ENCODE measurements around the gene POLR1G. TPM values are rescaled to one million over a fixed set of nuclear protein-coding genes. Genes with fewer than 3 reads are reported as not detected.

Gene POLR1G
- total RNA-seq, 2 experiments from 2014 or later, result 0.16 to 0.28 TPM

GRCh38 chr19:45403272-45403671 is 3.2 kb upstream of the POLR1G start:
- H3K4me1 ChIP-seq (ENCODE audit: insufficient read depth, low read length), result peaks cover 51% of the 10 kb centered on the region
- H3K9me3 Mint-ChIP-seq, result no peaks in the 10 kb centered on the region
- ATAC-seq (ENCODE audit: poor library complexity), result no peak
- no peak overlapping the region for H3K27ac ChIP-seq (ENCODE audit: low read depth in 1 of 2, low read length in 2 of 2)
- peaks cover 46% of the 10 kb centered on the region for H3K4me1 Mint-ChIP-seq (ENCODE audit: low read depth)
- CTCF ChIA-PET, result interaction anchor here (0.9 to 3.5 kb wide), 6 partner anchors 33 to 82 kb away, joined by 3 to 22 read pairs (median 12); partner anchors contain the start of gene ERCC2
- H3K36me3 Mint-ChIP-seq (ENCODE audit: low read depth), result peaks cover 9% of the 10 kb centered on the region
- H3K27me3 ChIP-seq (ENCODE audit: control insufficient read depth in 1 of 2, insufficient read depth in 2 of 2, low read length in 2 of 2), result peaks cover 35 to 37% of the 10 kb centered on the region in 2 experiments
- intact Hi-C loops (cut with DNase I, micrococcal nuclease), result loop anchor here in 1 of 2 experiments (10.0 kb wide), 2 partner anchors 148 to 462 kb away; partner anchors contain the start of genes FOXA3, MARK4 and SYMPK
- DNase-seq, result no peak
- H3K36me3 ChIP-seq (ENCODE audit: insufficient read depth, low read length), result no peaks in the 10 kb centered on the region
- POLR2A ChIA-PET, result interaction anchor here (1.3 kb wide), 1 partner anchor 82 kb away, joined by 3 read pairs; no protein-coding TSS in a partner anchor
- H3K9me3 ChIP-seq (ENCODE audit: control insufficient read depth in 1 of 2, insufficient read depth in 1 of 2, low read length in 2 of 2), result peaks cover 0 to 10% of the 10 kb centered on the region in 2 experiments
- H3K27ac Mint-ChIP-seq, result no peak overlapping the region
- peak overlapping the region; percentile 45 for H3K4me3 Mint-ChIP-seq
- peaks cover 63% of the 10 kb centered on the region for H3K27me3 Mint-ChIP-seq
- TF ChIP-seq CTCF (IDR thresholded peaks at IDR 0.05), result no peak
- H3K4me3 ChIP-seq (ENCODE audit: low read length), result no peak overlapping the region

- Histone ChIP-seq H3K27ac (ENCODE audit: low read depth in 1 of 2, low read length in 2 of 2) (no peak overlapping the region), H3K36me3 (ENCODE audit: insufficient read depth, low read length) (no peaks in the 10 kb centered on the region), H3K9me3 (ENCODE audit: control insufficient read depth in 1 of 2, insufficient read depth in 1 of 2, low read length in 2 of 2) (peaks cover 0 to 10% of the 10 kb centered on the region in 2 experiments), H3K4me3 (ENCODE audit: low read length) (peak overlapping the region; percentile 67), H3K4me1 (ENCODE audit: insufficient read depth, low read length) (peaks cover 44% of the 10 kb centered on the region), H3K27me3 (ENCODE audit: control insufficient read depth in 1 of 2, insufficient read depth in 2 of 2, low read length in 2 of 2) (peaks cover 28 to 30% of the 10 kb centered on the region in 2 experiments)
- Mint-ChIP-seq H3K36me3 (ENCODE audit: low read depth) (peaks cover 9% of the 10 kb centered on the region), H3K27me3 (peaks cover 57% of the 10 kb centered on the region), H3K4me1 (ENCODE audit: low read depth) (peaks cover 40% of the 10 kb centered on the region), H3K9me3 (no peaks in the 10 kb centered on the region), H3K27ac (peak overlapping the region; percentile 31), H3K4me3 (peak overlapping the region; percentile 97)
- POLR2A ChIA-PET, result interaction anchor here (1.3 to 1.5 kb wide), 2 partner anchors 75 to 82 kb away, joined by 3 to 6 read pairs; no protein-coding TSS in a partner anchor
- intact Hi-C loops (cut with DNase I, micrococcal nuclease), result loop anchor here (2.0 to 10.0 kb wide), 3 partner anchors 75 to 461 kb away; partner anchors contain the start of genes FOXA3 (in 1 of the 2), MARK4 (in 1 of the 2) and SYMPK (in 1 of the 2)
- peak; percentile 27 for TF ChIP-seq CTCF (IDR thresholded peaks at IDR 0.05)
- DNase-seq (peak in 13 of 14 experiments; percentile 28 to 78 (median 56)), ATAC-seq (ENCODE audit: poor library complexity) (no peak)
- CTCF ChIA-PET, result interaction anchor here (0.6 to 3.5 kb wide), 6 partner anchors 35 to 238 kb away, joined by 4 to 22 read pairs (median 8); no protein-coding TSS in a partner anchor
Measured at GRCh38 chr19:45403781-45404556, 2.5 kb upstream of the POLR1G start.

GRCh38 chr19:45404557-45405434 is 1.6 kb upstream of the POLR1G start, which contains the start of gene PPP1R13L:
Gene PPP1R13L (minus strand): TSS chr19:45405069. CDS start chr19:45398318, 6,751 bp downstream.
- no peak for TF ChIP-seq CTCF (IDR thresholded peaks at IDR 0.05)
- ChIA-PET CTCF (interaction anchor here (0.6 to 3.5 kb wide), 6 partner anchors 34 to 238 kb away, joined by 4 to 22 read pairs (median 8); no protein-coding TSS in a partner anchor), POLR2A (interaction anchor here (1.3 to 1.5 kb wide), 2 partner anchors 74 to 81 kb away, joined by 3 to 6 read pairs; no protein-coding TSS in a partner anchor)
- Mint-ChIP-seq H3K4me3 (peak within 1 kb of the TSS; percentile 97), H3K4me1 (ENCODE audit: low read depth) (peaks cover 40% of the 10 kb centered on the region), H3K27me3 (peaks cover 51% of the 10 kb centered on the region), H3K9me3 (no peaks in the 10 kb centered on the region), H3K36me3 (ENCODE audit: low read depth) (peaks cover 12% of the 10 kb centered on the region), H3K27ac (peak within 1 kb of the TSS; percentile 79)
- intact Hi-C loops (cut with DNase I, micrococcal nuclease), result loop anchor here (2.0 to 10.0 kb wide), 3 partner anchors 74 to 460 kb away; partner anchors contain the start of genes FOXA3 (in 1 of the 2), MARK4 (in 1 of the 2) and SYMPK (in 1 of the 2)
- H3K4me3 ChIP-seq (ENCODE audit: low read length), result peak within 1 kb of the TSS; percentile 67
- ATAC-seq (ENCODE audit: poor library complexity) (peak; percentile 5), DNase-seq (peak in 11 of 14 experiments; percentile 24 to 73 (median 42))
- H3K36me3 ChIP-seq (ENCODE audit: insufficient read depth, low read length), result no peaks in the 10 kb centered on the region
- peaks cover 0 to 10% of the 10 kb centered on the region in 2 experiments for H3K9me3 ChIP-seq (ENCODE audit: control insufficient read depth in 1 of 2, insufficient read depth in 1 of 2, low read length in 2 of 2)
- peaks cover 45% of the 10 kb centered on the region for H3K4me1 ChIP-seq (ENCODE audit: insufficient read depth, low read length)
- peaks cover 27 to 30% of the 10 kb centered on the region in 2 experiments for H3K27me3 ChIP-seq (ENCODE audit: control insufficient read depth in 1 of 2, insufficient read depth in 2 of 2, low read length in 2 of 2)
- peak within 1 kb of the TSS; percentile 70 to 86 for H3K27ac ChIP-seq (ENCODE audit: low read depth in 1 of 2, low read length in 2 of 2)
